Ovary (tissue), 3 donors: ENCODE measurements around the gene TNKS1BP1.

ENCODE experiments used
- EP300 ChIP-seq: sonication (generic); formaldehyde crosslinking; IDR thresholded peaks from one replicate; pipeline ENCODE4 v1.6.1; 2017; ENCODE audit warnings: antibody characterized with exemption
- POLR2A ChIP-seq: fragments of 450-650 bp; IDR thresholded peaks from one replicate; pipeline ENCODE4 v1.6.1; 2017; ENCODE audit warnings: antibody characterized with exemption, mild to moderate bottlenecking, moderate library complexity
- TF ChIP-seq, protein P1 (sequence below), 3 donors: fragments of 450-650 bp in 2 of 3; fragments of 200-600 bp in 1 of 3; IDR thresholded peaks; one replicate each; pipeline versions ENCODE4 v1.5.1 to v1.8.0; 2016 to 2022; ENCODE audit warnings: antibody characterized with exemption in 3 of 3, mild to moderate bottlenecking in 1 of 3
- donor health status: DM: no; HTN: no; CAD: no.

DNA sequence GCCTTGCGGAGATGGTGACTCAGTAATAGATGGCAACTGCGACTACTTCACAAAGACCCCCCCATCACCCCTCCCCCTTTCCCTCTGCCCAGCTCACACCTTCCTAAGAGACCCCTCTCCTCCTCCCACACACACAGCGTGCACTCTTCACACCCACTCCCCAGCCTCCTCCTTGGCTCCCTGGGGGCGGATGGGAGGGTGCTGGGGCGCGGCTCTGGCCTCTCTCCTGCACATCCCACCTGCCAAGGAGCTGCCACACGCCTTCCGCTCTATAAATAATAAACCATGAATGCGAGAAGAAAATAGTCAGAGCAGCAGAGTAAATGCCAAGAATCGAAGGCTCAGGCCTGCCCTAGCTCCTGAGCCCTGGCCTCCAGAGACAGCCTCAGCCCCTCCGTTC is 17.9 kb upstream of the TNKS1BP1 start:
- TF ChIP-seq, protein P1, sequence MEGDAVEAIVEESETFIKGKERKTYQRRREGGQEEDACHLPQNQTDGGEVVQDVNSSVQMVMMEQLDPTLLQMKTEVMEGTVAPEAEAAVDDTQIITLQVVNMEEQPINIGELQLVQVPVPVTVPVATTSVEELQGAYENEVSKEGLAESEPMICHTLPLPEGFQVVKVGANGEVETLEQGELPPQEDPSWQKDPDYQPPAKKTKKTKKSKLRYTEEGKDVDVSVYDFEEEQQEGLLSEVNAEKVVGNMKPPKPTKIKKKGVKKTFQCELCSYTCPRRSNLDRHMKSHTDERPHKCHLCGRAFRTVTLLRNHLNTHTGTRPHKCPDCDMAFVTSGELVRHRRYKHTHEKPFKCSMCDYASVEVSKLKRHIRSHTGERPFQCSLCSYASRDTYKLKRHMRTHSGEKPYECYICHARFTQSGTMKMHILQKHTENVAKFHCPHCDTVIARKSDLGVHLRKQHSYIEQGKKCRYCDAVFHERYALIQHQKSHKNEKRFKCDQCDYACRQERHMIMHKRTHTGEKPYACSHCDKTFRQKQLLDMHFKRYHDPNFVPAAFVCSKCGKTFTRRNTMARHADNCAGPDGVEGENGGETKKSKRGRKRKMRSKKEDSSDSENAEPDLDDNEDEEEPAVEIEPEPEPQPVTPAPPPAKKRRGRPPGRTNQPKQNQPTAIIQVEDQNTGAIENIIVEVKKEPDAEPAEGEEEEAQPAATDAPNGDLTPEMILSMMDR (IDR thresholded peaks at IDR 0.05): no peak
- no peak for TF ChIP-seq POLR2A
- no peak for TF ChIP-seq EP300
